H4 (cell line): ENCODE data around the gene SLC3A2. TPM values are rescaled to one million over a fixed set of nuclear protein-coding genes. Genes with fewer than 3 reads are reported as not detected.

Experiments
- DNase-seq: peaks from one replicate; pipeline ENCODE4 v3.0.0-alpha.2; 2015; ENCODE audit warnings: low spot score
- total RNA-seq: library from RNA; depleted of rRNA; stranded (reverse); fragments of >200 nt; shearing (Covaris generic); gene quantifications from 2 replicates; pipeline ENCODE4 v1.2.3, GENCODE V29; 2014

Gene SLC3A2
- total RNA-seq, 1 experiment from 2014 or later: 478 TPM

DNA sequence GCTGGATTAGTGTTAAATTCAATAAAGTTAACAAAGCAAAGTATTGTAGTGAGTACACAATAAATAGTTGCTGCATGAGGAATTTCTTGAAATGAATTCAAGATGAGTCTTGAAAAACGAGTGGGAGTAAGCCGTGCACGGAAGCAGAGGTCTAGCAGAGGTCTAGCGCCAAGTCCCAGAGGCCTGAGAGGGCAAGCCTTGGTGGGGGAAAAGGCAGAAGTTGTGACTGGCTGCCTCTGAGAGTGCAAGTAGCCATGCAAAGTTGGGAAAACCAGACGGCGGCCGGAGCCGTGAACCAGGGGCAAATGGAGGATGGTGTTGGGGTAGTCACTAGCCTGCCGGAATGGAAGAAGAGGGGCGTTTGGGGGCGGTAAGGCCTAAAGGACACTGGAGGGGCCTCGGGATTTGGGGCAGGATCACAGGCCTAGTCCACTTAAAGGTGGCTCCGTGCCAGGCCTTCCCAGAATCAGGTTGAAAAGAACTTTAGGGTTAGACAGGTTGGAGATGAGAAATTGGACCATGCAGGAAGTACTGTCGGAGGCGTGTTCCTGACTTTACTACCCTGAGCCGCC, 379 bp upstream of the SLC3A2 start:
- no peak for DNase-seq

- DNase-seq: peak; percentile 98
Observed at GRCh38 chr11:62881579-62882430, 1.1 kb downstream of the SLC3A2 start.

GRCh38 chr11:62882431-62882749, 1.7 kb downstream of the SLC3A2 start:
- no peak for DNase-seq

GRCh38 chr11:62882788-62883501, 2.2 kb downstream of the SLC3A2 start:
- no peak for DNase-seq

DNA sequence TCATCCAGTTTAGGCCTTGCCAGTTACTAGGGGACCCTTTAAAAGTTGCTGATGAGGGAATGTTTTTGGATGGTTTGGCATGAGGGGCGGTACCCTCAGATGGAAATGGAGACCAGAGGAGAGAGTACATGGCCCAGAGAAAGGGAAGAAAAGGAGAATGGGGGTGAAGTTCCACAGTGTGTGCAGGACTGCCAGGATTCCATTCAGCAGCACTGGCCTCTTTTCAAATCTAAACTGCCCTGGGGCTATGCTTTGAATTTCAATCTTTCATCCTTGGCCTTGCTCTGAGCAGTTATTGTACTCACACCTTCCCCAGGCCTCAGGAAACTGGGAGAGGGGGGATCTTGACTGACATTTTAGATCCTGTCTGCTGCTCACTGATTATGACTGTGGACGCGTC, 3.0 kb downstream of the SLC3A2 start:
- DNase-seq: no peak

DNA sequence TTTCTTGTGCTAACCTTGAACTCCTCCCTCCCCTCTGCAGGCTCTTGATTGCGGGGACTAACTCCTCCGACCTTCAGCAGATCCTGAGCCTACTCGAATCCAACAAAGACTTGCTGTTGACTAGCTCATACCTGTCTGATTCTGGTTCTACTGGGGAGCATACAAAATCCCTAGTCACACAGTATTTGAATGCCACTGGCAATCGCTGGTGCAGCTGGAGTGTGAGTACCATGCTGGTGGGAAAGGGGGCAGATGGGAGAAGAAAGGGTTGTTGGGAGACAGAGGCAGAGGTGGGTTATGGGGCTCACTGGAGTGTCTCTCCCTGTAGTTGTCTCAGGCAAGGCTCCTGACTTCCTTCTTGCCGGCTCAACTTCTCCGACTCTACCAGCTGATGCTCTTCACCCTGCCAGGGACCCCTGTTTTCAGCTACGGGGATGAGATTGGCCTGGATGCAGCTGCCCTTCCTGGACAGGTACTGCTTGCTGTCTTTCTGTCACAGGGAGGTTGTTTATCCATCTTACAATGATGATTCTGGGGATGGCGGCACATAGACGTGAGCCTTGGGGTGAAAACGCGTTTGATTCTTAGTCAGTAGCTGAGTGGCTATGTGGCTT, 4.5 kb downstream of the SLC3A2 start:
- no peak for DNase-seq

DNA sequence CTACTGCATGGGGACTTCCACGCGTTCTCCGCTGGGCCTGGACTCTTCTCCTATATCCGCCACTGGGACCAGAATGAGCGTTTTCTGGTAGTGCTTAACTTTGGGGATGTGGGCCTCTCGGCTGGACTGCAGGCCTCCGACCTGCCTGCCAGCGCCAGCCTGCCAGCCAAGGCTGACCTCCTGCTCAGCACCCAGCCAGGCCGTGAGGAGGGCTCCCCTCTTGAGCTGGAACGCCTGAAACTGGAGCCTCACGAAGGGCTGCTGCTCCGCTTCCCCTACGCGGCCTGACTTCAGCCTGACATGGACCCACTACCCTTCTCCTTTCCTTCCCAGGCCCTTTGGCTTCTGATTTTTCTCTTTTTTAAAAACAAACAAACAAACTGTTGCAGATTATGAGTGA, 7.7 kb downstream of the SLC3A2 start:
- DNase-seq: no peak

GRCh38 chr11:62889126-62889483, 8.4 kb downstream of the SLC3A2 start:
- no peak for DNase-seq

- DNase-seq: no peak
Observed at GRCh38 chr11:62889484-62890437, 9.1 kb downstream of the SLC3A2 start.

- no peak for DNase-seq
Observed at GRCh38 chr11:62892077-62892922, 11.6 kb downstream of the SLC3A2 start.

DNA sequence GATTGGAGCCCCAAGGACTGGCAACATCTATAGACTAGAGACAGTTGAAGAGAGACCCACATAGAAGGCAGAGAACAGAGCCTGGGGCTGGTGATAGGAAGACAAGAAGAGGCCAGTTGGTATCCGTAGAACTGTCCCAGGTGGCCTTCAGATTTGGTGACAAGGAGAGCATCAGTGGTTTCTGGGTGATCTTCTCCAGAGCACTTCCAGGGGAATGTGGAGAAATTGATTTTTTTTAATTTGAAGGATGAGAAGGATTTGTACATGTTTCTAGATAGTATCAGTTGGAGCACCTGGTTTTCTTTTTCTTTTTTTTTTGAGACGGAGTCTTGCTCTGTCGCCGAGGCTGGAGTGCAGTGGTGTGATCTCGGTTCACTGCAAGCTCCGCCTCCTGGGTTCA, 14.8 kb downstream of the SLC3A2 start:
- DNase-seq: no peak

- DNase-seq: no peak
Observed at GRCh38 chr11:62896049-62896448, 15.4 kb downstream of the SLC3A2 start.

GRCh38 chr11:62897311-62897710, 16.6 kb downstream of the SLC3A2 start:
- no peak for DNase-seq

- DNase-seq: no peak
Observed at GRCh38 chr11:62898027-62898426, 17.3 kb downstream of the SLC3A2 start.

DNA sequence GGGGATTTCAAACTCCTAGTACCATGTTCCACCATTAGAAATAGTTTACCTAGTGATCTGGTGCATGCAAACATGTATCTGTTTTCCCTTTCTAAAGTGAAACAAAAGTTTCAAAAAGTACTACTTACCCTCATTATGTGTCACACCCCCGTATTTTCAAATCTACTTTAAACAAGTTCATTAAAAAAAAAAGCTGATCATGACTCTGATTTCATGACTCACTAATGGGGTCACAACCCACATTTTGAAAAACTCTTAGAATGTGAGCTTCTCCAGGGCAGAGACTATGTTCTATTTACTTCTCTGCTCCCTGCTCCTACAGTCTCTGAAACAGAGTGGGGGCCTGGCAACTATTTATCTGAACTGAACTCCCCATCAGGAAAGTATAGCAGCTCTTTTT, 22.2 kb downstream of the SLC3A2 start:
- DNase-seq: no peak

GRCh38 chr11:62905296-62905695, 24.6 kb downstream of the SLC3A2 start:
- DNase-seq: no peak

DNA sequence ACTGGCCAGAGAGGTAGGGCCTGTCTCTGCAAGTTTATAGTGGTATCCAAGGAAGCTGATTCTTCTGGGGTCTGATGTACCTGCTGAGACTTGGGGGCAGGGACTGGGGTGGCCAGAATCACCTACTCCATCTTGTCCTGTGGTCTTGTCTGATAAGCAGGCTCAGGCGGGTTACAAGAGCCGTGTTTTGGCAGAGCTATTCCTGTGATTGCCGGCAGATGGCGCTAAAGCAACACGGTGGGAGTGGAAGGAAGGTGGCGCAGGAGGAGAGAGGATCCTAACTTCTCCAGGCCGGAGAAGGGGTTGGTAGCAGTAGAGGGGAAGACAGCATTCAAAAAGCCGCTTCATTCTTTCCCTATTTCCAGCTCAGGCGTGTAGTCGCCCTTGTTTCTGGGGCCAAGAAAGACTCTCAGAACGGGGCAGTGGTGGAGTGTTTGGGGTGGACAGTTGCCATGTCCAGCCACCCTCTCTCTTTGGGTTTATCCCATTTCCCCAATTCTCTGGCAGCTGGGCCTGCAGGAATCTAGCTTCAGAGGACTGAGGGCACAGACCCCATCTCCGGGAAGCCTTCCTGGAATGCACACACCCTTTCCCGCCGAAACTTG, 25.3 kb downstream of the SLC3A2 start:
- DNase-seq: peak; percentile 71

- no peak for DNase-seq
Observed at GRCh38 chr11:62908468-62909072, 27.9 kb downstream of the SLC3A2 start.

DNA sequence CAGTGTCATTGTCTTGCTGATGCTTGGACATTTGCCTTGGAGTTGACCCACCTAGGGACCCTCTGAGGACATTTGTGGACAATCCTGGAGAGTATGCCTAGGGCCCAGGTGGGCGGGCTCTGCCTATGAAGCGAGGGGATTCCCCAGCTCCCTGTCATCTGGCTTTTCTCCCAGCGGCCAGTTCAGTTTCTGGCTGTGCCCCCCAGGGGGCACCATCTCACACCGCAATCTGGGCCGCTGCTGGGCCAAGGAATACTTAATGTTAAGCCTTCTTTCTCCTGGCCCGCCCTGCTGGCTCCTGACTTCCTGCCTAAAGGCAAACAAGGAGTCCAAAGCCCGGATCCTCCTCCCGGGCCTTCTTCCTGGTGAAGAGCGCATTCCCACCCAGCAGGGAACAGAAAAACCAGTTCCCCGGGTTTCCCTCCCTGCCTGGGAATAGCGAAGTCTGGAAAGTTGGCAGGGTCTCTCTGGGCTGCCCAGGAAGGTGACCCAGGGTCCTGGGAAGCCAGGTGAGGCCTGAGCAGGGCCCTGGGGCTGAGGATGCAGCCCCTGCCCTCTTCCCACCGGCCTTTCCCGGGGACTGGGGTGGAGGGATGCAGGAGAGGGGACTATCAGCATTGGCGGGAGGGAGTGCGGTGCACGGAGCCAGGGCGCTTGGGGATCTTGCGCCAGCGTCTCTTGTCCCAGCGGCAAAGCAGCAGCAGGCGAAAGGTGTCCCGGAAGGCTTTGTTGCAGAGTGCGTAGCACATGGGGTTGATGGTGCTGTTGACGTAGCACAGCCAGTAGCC, 28.6 kb downstream of the SLC3A2 start:
- peak; percentile 79 for DNase-seq
